ENCODE results near the gene ASCC1. TPM values are rescaled to one million over a fixed set of nuclear protein-coding genes. Genes with fewer than 3 reads are reported as not detected.

ASCC1 gene
- total RNA-seq, 1 experiment from 2014 or later: 40.2 TPM

DNA sequence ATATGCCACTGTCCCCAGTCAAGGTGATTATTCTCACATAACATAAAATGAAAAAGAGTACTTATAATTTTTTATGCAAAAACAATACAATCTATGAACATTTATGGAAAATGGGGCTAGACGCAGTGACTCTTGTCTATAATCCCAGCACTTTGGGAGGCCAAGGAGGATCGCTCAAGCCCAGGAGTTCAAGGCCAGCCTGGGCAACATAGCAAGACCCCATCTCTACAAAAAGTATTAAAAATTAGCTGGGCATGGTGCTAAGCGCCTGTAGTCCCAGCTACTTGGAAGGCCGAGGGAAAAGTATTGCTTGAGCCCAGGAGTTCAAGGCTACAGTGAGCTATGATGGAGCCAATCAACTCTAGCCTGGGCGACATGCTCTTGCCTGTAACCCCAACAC lies 14.8 kb downstream of the ASCC1 start:
- TF ChIP-seq EZH2 (IDR thresholded peaks at IDR 0.05; ENCODE audit: borderline replicate concordance, low read depth, low read length, poor library complexity, severe bottlenecking): no peak
- TF ChIP-seq, protein P1, sequence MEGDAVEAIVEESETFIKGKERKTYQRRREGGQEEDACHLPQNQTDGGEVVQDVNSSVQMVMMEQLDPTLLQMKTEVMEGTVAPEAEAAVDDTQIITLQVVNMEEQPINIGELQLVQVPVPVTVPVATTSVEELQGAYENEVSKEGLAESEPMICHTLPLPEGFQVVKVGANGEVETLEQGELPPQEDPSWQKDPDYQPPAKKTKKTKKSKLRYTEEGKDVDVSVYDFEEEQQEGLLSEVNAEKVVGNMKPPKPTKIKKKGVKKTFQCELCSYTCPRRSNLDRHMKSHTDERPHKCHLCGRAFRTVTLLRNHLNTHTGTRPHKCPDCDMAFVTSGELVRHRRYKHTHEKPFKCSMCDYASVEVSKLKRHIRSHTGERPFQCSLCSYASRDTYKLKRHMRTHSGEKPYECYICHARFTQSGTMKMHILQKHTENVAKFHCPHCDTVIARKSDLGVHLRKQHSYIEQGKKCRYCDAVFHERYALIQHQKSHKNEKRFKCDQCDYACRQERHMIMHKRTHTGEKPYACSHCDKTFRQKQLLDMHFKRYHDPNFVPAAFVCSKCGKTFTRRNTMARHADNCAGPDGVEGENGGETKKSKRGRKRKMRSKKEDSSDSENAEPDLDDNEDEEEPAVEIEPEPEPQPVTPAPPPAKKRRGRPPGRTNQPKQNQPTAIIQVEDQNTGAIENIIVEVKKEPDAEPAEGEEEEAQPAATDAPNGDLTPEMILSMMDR (conservative IDR thresholded peaks at IDR 0.05; ENCODE audit: low read depth, low read length): no peak
- no peaks in the 10 kb centered on the region for H3K9me3 ChIP-seq (ENCODE audit: low read depth, low read length, poor library complexity, severe bottlenecking)
- H3K36me3 ChIP-seq (ENCODE audit: insufficient read depth, low read length, poor library complexity, severe bottlenecking): peaks cover 13% of the 10 kb centered on the region
- intact Hi-C loops (cut with micrococcal nuclease; ENCODE audit: unreplicated experiment): no loop called here
- H3K27ac ChIP-seq (ENCODE audit: low read depth, low read length, poor library complexity, severe bottlenecking): no peak overlapping the region
- no TSS peak for BruUV-seq (replicated peaks)
- ChIA-PET CTCF (no interaction called here), POLR2A (ENCODE audit: low non-redundant PET) (no interaction called here)
- DNase-seq (ENCODE audit: low spot score): no peak
- H3K4me1 ChIP-seq (ENCODE audit: insufficient read depth, low read length, poor library complexity, severe bottlenecking): no peaks in the 10 kb centered on the region
- H3K27me3 ChIP-seq (replicated peaks; ENCODE audit: insufficient read depth, low read depth, low read length, poor library complexity): no peaks in the 10 kb centered on the region
- H3K4me3 ChIP-seq (ENCODE audit: low read depth, low read length, poor library complexity, severe bottlenecking): no peak overlapping the region

DNA sequence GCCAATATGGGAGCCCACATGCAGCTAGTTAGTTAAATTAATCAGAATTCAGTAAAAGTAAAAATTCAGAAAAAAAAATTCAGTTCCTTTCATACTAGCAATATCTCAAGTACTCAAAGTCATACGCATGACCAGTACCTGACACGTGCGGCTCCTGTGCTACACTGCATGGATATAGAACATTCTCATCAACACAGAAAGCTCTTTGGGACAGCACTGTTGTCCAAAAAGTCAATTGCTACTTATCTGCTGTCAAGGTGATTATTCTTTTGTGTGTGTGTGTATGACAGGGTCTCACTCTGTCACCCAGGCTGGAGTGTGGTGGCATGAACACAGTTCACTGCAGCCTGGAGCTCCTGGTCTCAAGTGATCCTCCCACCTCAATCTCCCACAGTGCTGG lies 15.2 kb downstream of the ASCC1 start:
- Histone ChIP-seq H3K4me1 (ENCODE audit: insufficient read depth, low read length, poor library complexity, severe bottlenecking) (no peaks in the 10 kb centered on the region), H3K27me3 (replicated peaks; ENCODE audit: insufficient read depth, low read depth, low read length, poor library complexity) (no peaks in the 10 kb centered on the region), H3K27ac (ENCODE audit: low read depth, low read length, poor library complexity, severe bottlenecking) (no peak overlapping the region), H3K36me3 (ENCODE audit: insufficient read depth, low read length, poor library complexity, severe bottlenecking) (peaks cover 13% of the 10 kb centered on the region), H3K9me3 (ENCODE audit: low read depth, low read length, poor library complexity, severe bottlenecking) (no peaks in the 10 kb centered on the region), H3K4me3 (ENCODE audit: low read depth, low read length, poor library complexity, severe bottlenecking) (no peak overlapping the region)
- no TSS peak for BruUV-seq (replicated peaks)
- ChIA-PET POLR2A (ENCODE audit: low non-redundant PET) (no interaction called here), CTCF (no interaction called here)
- DNase-seq (ENCODE audit: low spot score): no peak
- intact Hi-C loops (cut with micrococcal nuclease; ENCODE audit: unreplicated experiment): no loop called here
- no peak for TF ChIP-seq EZH2 (IDR thresholded peaks at IDR 0.05; ENCODE audit: borderline replicate concordance, low read depth, low read length, poor library complexity, severe bottlenecking)

DNA sequence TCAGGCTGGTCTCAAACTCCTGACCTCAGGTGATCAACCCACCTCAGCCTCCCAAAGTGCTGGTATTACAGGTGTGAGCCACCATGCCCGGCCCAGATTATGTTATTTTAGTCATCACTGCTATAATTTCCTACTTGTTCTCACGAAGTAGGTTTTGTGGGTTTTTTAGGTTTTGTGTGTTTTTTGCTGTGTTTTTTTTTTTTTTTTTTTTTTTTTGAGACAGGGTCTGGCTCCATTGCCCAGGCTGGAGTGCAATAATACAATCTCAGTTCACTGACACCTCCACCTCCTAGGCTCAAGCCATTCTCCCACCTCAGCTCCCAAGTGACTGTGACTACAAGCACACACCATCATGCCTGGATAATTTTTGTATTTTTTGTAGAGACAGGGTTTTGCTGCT lies 21.1 kb downstream of the ASCC1 start:
- H3K9me3 ChIP-seq (ENCODE audit: low read depth, low read length, poor library complexity, severe bottlenecking): no peaks in the 10 kb centered on the region
- no peaks in the 10 kb centered on the region for H3K4me1 ChIP-seq (ENCODE audit: insufficient read depth, low read length, poor library complexity, severe bottlenecking)
- CTCF ChIA-PET: no interaction called here
- H3K4me3 ChIP-seq (ENCODE audit: low read depth, low read length, poor library complexity, severe bottlenecking): no peak overlapping the region
- H3K27ac ChIP-seq (ENCODE audit: low read depth, low read length, poor library complexity, severe bottlenecking): no peak overlapping the region
- no TSS peak for BruUV-seq (replicated peaks)
- intact Hi-C loops (cut with micrococcal nuclease; ENCODE audit: unreplicated experiment): no loop called here
- POLR2A ChIA-PET (ENCODE audit: low non-redundant PET): no interaction called here
- TF ChIP-seq, protein P1 (conservative IDR thresholded peaks at IDR 0.05; ENCODE audit: low read depth, low read length): no peak
- no peak for TF ChIP-seq EZH2 (IDR thresholded peaks at IDR 0.05; ENCODE audit: borderline replicate concordance, low read depth, low read length, poor library complexity, severe bottlenecking)
- no peak for DNase-seq (ENCODE audit: low spot score)
- no peaks in the 10 kb centered on the region for H3K36me3 ChIP-seq (ENCODE audit: insufficient read depth, low read length, poor library complexity, severe bottlenecking)
- H3K27me3 ChIP-seq (replicated peaks; ENCODE audit: insufficient read depth, low read depth, low read length, poor library complexity): no peaks in the 10 kb centered on the region

DNA sequence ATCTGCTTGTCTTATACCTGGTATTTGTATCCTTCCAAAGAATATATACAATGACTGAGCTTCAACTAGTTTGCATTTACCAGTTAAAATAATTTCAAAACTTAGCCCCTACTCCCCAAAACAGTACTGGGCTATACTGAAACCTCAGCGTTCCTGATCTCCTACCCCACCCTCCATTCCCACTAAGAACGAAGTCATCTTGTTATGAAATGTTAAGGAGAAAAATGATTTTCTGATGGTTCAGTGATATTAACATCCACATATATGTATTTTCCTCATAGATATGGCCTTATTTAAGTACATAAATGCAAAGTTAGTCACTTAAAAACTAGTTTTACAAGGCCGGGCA lies 29.1 kb downstream of the ASCC1 start:
- intact Hi-C loops (cut with micrococcal nuclease; ENCODE audit: unreplicated experiment): no loop called here
- Histone ChIP-seq H3K27ac (ENCODE audit: low read depth, low read length, poor library complexity, severe bottlenecking) (peak overlapping the region; percentile 88), H3K4me3 (ENCODE audit: low read depth, low read length, poor library complexity, severe bottlenecking) (peak overlapping the region; percentile 18), H3K36me3 (ENCODE audit: insufficient read depth, low read length, poor library complexity, severe bottlenecking) (peaks cover 7% of the 10 kb centered on the region), H3K27me3 (replicated peaks; ENCODE audit: insufficient read depth, low read depth, low read length, poor library complexity) (no peaks in the 10 kb centered on the region), H3K4me1 (ENCODE audit: insufficient read depth, low read length, poor library complexity, severe bottlenecking) (peaks cover 20% of the 10 kb centered on the region), H3K9me3 (ENCODE audit: low read depth, low read length, poor library complexity, severe bottlenecking) (peaks cover 7% of the 10 kb centered on the region)
- ChIA-PET CTCF (interaction anchor here (0.6 to 0.7 kb wide), 4 partner anchors 10 to 150 kb away, joined by 5 to 8 read pairs (median 6); no protein-coding TSS in a partner anchor), POLR2A (ENCODE audit: low non-redundant PET) (interaction anchor here (0.9 kb wide), 1 partner anchor 13 kb away, joined by 3 read pairs; no protein-coding TSS in a partner anchor)
- TF ChIP-seq, protein P1 (conservative IDR thresholded peaks at IDR 0.05; ENCODE audit: low read depth, low read length): no peak
- TF ChIP-seq EZH2 (IDR thresholded peaks at IDR 0.05; ENCODE audit: borderline replicate concordance, low read depth, low read length, poor library complexity, severe bottlenecking): no peak
- no TSS peak for BruUV-seq (replicated peaks)
- DNase-seq (ENCODE audit: low spot score): no peak
